Astrocyte (in vitro differentiated cells and primary cell): ENCODE results near the gene FAM234A. TPM values are rescaled to one million over a fixed set of nuclear protein-coding genes. Genes with fewer than 3 reads are reported as not detected.
"Not testable (repeated sequence)": the region's sequence is repeated elsewhere in the genome, so short reads cannot be mapped to it uniquely, and the experiment has no call there.

Source experiments
- DNase-seq: peaks from one replicate; pipeline ENCODE4 v3.0.0-alpha.2; 2010; ENCODE audit warnings: low read depth
- FAIRE-seq: peaks from 2 replicates; lab custom pipeline; 2011; peaks lifted over from hg19 to GRCh38; lab: Jason Lieb, UNC
- H2AFZ ChIP-seq: 2 replicates; pipeline ENCODE4 v1.6.0; 2012; ENCODE audit warnings: low read depth, low read length, inconsistent platforms
- H3K27ac ChIP-seq: 2 replicates; pipeline ENCODE4 v1.5.1; 2011; ENCODE audit warnings: low read depth, low read length, inconsistent platforms
- H3K27me3 ChIP-seq: 2 replicates; pipeline ENCODE4 v1.6.0; 2011; ENCODE audit warnings: low read length, inconsistent platforms; ENCODE audit not compliant: insufficient read depth
- H3K36me3 ChIP-seq: 2 replicates; pipeline ENCODE4 v1.5.1; 2011; ENCODE audit warnings: low read length, inconsistent platforms; ENCODE audit not compliant: insufficient read depth
- H3K4me1 ChIP-seq: 2 replicates; pipeline ENCODE4 v1.5.1; 2011; ENCODE audit warnings: low read length, inconsistent platforms; ENCODE audit not compliant: insufficient read depth
- H3K4me2 ChIP-seq: 2 replicates; pipeline ENCODE4 v1.6.0; 2012; ENCODE audit warnings: low read length, inconsistent platforms
- H3K4me3 ChIP-seq: 2 replicates; pipeline ENCODE4 v1.5.1; 2011; ENCODE audit warnings: low read depth, mild to moderate bottlenecking, low read length, inconsistent platforms; ENCODE audit not compliant: insufficient read depth
- H3K79me2 ChIP-seq: 2 replicates; pipeline ENCODE4 v1.6.0; 2012; ENCODE audit warnings: mild to moderate bottlenecking, low read length, inconsistent platforms; ENCODE audit not compliant: insufficient read depth
- H3K9ac ChIP-seq: 2 replicates; pipeline ENCODE4 v1.6.0; 2012; ENCODE audit warnings: mild to moderate bottlenecking, low read length, inconsistent platforms
- H3K9me3 ChIP-seq: 2 replicates; pipeline ENCODE4 v1.5.1; 2012; ENCODE audit warnings: low read depth, mild to moderate bottlenecking, low read length, inconsistent platforms; ENCODE audit not compliant: insufficient read depth
- H4K20me1 ChIP-seq: 2 replicates; pipeline ENCODE4 v1.6.0; 2012; ENCODE audit warnings: low read length, inconsistent platforms; ENCODE audit not compliant: insufficient read depth
- H3K27ac Mint-ChIP-seq: one replicate; pipeline ENCODE4 v1.8.0; 2021; ENCODE audit warnings: mild to moderate bottlenecking, mixed read lengths; ENCODE audit not compliant: unreplicated experiment
- H3K27me3 Mint-ChIP-seq: one replicate; pipeline ENCODE4 v1.8.0; 2021; ENCODE audit warnings: low read depth, mixed read lengths; ENCODE audit not compliant: unreplicated experiment
- H3K36me3 Mint-ChIP-seq: one replicate; pipeline ENCODE4 v1.8.0; 2021; ENCODE audit warnings: low read depth, mixed read lengths; ENCODE audit not compliant: unreplicated experiment
- H3K4me1 Mint-ChIP-seq: one replicate; pipeline ENCODE4 v1.8.0; 2021; ENCODE audit warnings: low read depth, mixed read lengths; ENCODE audit not compliant: unreplicated experiment
- H3K4me3 Mint-ChIP-seq: one replicate; pipeline ENCODE4 v1.8.0; 2021; ENCODE audit warnings: mild to moderate bottlenecking, moderate library complexity, mixed read lengths; ENCODE audit not compliant: unreplicated experiment
- H3K9me3 Mint-ChIP-seq: one replicate; pipeline ENCODE4 v1.8.0; 2021; ENCODE audit warnings: mild to moderate bottlenecking, mixed read lengths; ENCODE audit not compliant: unreplicated experiment
- EZH2 ChIP-seq: IDR thresholded peaks from 2 replicates; pipeline ENCODE4 v1.6.1; 2012; ENCODE audit warnings: mild to moderate bottlenecking, low read length, inconsistent platforms; ENCODE audit not compliant: insufficient read depth
- total RNA-seq: library from RNA; stranded (reverse); gene quantifications from 2 replicates; pipeline ENCODE4 v1.2.1, GENCODE V29; 2021
- TF ChIP-seq, protein P1 (sequence below): IDR thresholded peaks from 2 replicates; pipeline ENCODE4 v1.5.1; 2011; ENCODE audit warnings: low read depth, mild to moderate bottlenecking, inconsistent platforms, low read length, moderate library complexity; ENCODE audit not compliant: insufficient read depth

FAM234A gene
- total RNA-seq, 1 donor from 2014 or later, result 70.8 TPM

DNA sequence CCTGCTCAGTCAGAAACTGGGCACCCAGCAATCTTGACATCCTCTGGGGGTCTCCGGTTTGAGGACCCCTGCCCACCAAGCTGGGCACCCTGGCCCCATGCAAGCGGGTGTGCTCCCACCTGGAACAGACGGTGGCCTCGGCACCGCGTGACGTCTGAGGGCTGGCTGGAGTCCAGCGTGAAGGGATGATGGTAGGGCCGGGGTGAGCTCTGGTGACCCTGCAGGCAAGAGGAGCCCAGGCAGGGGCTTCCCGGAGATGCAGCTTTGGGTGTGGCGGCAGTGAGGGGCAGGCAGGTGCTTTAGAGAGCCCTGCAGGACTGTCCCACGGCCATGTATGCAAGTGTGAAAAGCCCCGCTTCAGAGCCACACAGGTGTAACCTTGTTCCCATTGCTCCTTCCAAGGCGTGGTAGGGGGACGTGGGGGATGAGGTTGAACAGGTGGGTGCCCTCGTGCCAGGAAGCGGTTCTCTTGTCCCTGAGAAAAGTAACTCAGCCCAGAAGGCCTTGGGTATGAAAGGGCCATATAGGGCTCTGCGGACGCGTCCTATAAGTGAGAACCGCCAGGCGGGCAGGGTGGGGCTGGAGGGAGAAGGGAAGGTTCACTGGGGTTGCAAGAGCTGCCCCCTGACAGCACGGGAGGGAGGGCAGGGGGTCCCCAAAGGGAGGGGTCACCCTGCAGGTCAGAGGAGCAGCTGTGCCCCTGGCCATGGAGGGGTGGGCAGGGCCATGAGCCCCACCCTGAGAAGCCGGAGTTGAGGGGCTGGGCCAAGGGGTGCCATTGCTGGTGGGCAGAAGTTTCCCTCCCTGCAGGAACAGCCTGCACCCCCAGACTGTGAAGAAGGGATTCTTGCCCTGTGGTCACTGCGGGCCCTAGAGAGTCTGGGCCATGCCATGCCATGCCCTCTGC, 31.9 kb downstream of the FAM234A start:
- Histone ChIP-seq H2AFZ (no peak overlapping the region), H3K4me2 (no peak overlapping the region), H3K27me3 (no peaks in the 10 kb centered on the region), H3K9ac (no peak overlapping the region), H3K4me1 (no peaks in the 10 kb centered on the region), H3K27ac (no peak overlapping the region), H3K9me3 (no peaks in the 10 kb centered on the region), H4K20me1 (no peaks in the 10 kb centered on the region), H3K4me3 (no peak overlapping the region), H3K79me2 (no peaks in the 10 kb centered on the region), H3K36me3 (no peaks in the 10 kb centered on the region)
- Mint-ChIP-seq H3K4me3 (no peak overlapping the region), H3K36me3 (peaks cover 10% of the 10 kb centered on the region), H3K27me3 (peaks cover 6% of the 10 kb centered on the region), H3K27ac (no peak overlapping the region), H3K4me1 (no peaks in the 10 kb centered on the region), H3K9me3 (no peaks in the 10 kb centered on the region)
- TF ChIP-seq, protein P1, sequence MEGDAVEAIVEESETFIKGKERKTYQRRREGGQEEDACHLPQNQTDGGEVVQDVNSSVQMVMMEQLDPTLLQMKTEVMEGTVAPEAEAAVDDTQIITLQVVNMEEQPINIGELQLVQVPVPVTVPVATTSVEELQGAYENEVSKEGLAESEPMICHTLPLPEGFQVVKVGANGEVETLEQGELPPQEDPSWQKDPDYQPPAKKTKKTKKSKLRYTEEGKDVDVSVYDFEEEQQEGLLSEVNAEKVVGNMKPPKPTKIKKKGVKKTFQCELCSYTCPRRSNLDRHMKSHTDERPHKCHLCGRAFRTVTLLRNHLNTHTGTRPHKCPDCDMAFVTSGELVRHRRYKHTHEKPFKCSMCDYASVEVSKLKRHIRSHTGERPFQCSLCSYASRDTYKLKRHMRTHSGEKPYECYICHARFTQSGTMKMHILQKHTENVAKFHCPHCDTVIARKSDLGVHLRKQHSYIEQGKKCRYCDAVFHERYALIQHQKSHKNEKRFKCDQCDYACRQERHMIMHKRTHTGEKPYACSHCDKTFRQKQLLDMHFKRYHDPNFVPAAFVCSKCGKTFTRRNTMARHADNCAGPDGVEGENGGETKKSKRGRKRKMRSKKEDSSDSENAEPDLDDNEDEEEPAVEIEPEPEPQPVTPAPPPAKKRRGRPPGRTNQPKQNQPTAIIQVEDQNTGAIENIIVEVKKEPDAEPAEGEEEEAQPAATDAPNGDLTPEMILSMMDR, result no peak
- TF ChIP-seq EZH2, result no peak
- DNase-seq (no peak), FAIRE-seq (no peak)

DNA sequence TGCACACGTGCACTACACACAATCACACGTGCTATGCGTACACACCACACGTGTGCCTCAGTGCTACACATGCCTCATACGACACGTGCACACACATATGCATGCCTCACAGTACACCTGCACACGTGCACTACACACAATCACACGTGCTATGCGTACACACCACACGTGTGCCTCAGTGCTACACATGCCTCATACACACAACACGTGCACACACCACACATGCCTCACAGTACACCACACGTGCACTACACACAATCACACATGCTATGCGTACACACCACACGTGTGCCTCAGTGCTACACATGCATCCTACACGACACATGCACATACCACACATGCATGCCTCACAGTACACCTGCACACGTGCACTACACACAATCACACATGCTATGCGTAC, 32.9 kb downstream of the FAM234A start:
- not testable (repeated sequence) for H3K9me3 ChIP-seq, H3K27ac Mint-ChIP-seq, H3K27me3 ChIP-seq, H3K9ac ChIP-seq, H4K20me1 ChIP-seq, H3K4me3 ChIP-seq, FAIRE-seq, H3K4me2 ChIP-seq, H3K36me3 ChIP-seq, H3K27ac ChIP-seq, H3K4me1 Mint-ChIP-seq, H2AFZ ChIP-seq, H3K79me2 ChIP-seq, DNase-seq, H3K36me3 Mint-ChIP-seq, H3K4me1 ChIP-seq, H3K9me3 Mint-ChIP-seq
- peaks cover 11% of the 10 kb centered on the region for H3K27me3 Mint-ChIP-seq
- H3K4me3 Mint-ChIP-seq, result peak overlapping the region; percentile 41

DNA sequence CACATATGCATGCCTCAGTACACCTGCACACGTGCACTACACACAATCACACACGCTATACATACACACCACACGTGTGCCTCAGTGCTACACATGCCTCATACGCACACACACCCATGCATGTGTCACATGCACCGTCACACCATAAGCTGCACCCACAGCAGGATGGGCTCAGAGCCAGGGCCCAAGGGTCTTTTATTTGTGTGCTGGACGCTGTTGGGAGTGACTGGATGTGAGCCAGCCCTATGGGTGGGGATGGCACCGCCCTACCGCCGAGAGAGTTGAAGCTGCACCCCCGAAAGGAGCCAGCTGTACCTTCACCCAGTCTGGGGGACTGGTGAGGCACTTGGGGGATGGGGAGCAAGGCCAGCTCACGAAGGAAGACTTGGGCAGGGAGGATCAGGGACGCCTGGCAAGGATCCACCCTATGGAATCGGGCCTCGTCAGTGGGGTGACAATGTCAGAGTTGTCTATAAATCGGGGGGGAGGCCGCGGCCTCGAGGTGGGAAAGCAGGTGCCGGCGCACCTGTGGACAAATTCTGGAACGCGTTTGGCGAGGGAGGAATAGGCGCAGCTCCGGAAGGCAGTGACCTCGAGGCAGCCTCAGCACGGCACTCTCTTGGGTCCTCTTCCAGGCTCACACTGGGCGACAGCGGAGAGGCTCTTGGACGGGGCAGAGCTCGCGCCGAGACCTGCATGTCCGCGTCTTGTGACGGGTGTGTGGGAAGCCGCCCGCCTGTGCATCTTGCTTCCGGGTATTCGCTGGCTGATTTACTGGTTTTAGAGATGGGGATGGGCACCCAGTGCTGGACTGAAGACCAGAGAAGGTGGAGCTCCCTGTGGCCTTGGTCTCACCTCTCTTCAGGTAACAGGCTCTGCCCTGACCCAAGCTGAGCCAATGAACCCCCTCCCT, 33.8 kb downstream of the FAM234A start:
- H3K4me3 ChIP-seq, result no peak overlapping the region
- no peak overlapping the region for H3K4me3 Mint-ChIP-seq
- no peak overlapping the region for H2AFZ ChIP-seq
- no peaks in the 10 kb centered on the region for H3K36me3 ChIP-seq
- no peaks in the 10 kb centered on the region for H3K9me3 ChIP-seq
- H3K9ac ChIP-seq, result no peak overlapping the region
- H4K20me1 ChIP-seq, result no peaks in the 10 kb centered on the region
- H3K4me1 Mint-ChIP-seq, result no peaks in the 10 kb centered on the region
- no peak overlapping the region for H3K27ac Mint-ChIP-seq
- H3K27me3 ChIP-seq, result no peaks in the 10 kb centered on the region
- peaks cover 11% of the 10 kb centered on the region for H3K27me3 Mint-ChIP-seq
- DNase-seq, result no peak
- no peak overlapping the region for H3K27ac ChIP-seq
- H3K79me2 ChIP-seq, result no peaks in the 10 kb centered on the region
- no peak for TF ChIP-seq EZH2
- TF ChIP-seq, protein P1, result no peak
- H3K4me2 ChIP-seq, result no peak overlapping the region
- H3K36me3 Mint-ChIP-seq, result peaks cover 4% of the 10 kb centered on the region
- FAIRE-seq, result no peak
- no peaks in the 10 kb centered on the region for H3K9me3 Mint-ChIP-seq
- H3K4me1 ChIP-seq, result no peaks in the 10 kb centered on the region
